GM21619 (cell line): ENCODE data around the gene LPP.
A peak's percentile ranks its signal among the peaks of the same experiment; 100 is the strongest.

ENCODE experiments used
- ATAC-seq: cut with Tn5 transposase; IDR thresholded peaks from one replicate; pipeline ENCODE4 v1.9.1; 2021; ENCODE audit not compliant: unreplicated experiment

Gene LPP

GRCh38 chr3:188392076-188392475 lies 238.1 kb downstream of the LPP start:
- no peak for ATAC-seq

GRCh38 chr3:188394623-188395022 lies 240.7 kb downstream of the LPP start:
- ATAC-seq = no peak

- ATAC-seq = no peak
These were observed 242.3 kb downstream of the LPP start for GRCh38 chr3:188396251-188396650.

- no peak for ATAC-seq
These were observed 242.9 kb downstream of the LPP start for GRCh38 chr3:188396900-188397299.

GRCh38 chr3:188397766-188398705 lies 244.1 kb downstream of the LPP start:
- ATAC-seq = no peak

- ATAC-seq = peak; percentile 97
These were observed 246.7 kb downstream of the LPP start for GRCh38 chr3:188400494-188401243.

GRCh38 chr3:188401244-188401993 lies 247.5 kb downstream of the LPP start:
- no peak for ATAC-seq

GRCh38 chr3:188402229-188402628 lies 248.3 kb downstream of the LPP start:
- ATAC-seq = no peak

GRCh38 chr3:188403404-188403803 lies 249.4 kb downstream of the LPP start:
- ATAC-seq = no peak

GRCh38 chr3:188404124-188404523 lies 250.2 kb downstream of the LPP start:
- no peak for ATAC-seq

GRCh38 chr3:188404701-188405100 lies 250.7 kb downstream of the LPP start:
- no peak for ATAC-seq

- no peak for ATAC-seq
These were observed 253.4 kb downstream of the LPP start for GRCh38 chr3:188407158-188407880.

GRCh38 chr3:188408831-188409230 lies 254.9 kb downstream of the LPP start:
- no peak for ATAC-seq

GRCh38 chr3:188411750-188412149 lies 257.8 kb downstream of the LPP start:
- no peak for ATAC-seq

GRCh38 chr3:188415196-188415595 lies 261.2 kb downstream of the LPP start:
- ATAC-seq = no peak

- ATAC-seq = no peak
These were observed 262.1 kb downstream of the LPP start for GRCh38 chr3:188416041-188416440.

- ATAC-seq = no peak
These were observed 263.3 kb downstream of the LPP start for GRCh38 chr3:188417271-188417696.

GRCh38 chr3:188417766-188418165 lies 263.8 kb downstream of the LPP start:
- ATAC-seq = no peak

GRCh38 chr3:188421151-188421821 lies 267.3 kb downstream of the LPP start:
- ATAC-seq = peak; percentile 29
